Measurements from ENCODE around the gene XRCC2.
"Not testable (repeated sequence)": the region's sequence is repeated elsewhere in the genome, so short reads cannot be mapped to it uniquely, and the experiment has no call there.

- not testable (repeated sequence) for TF ChIP-seq RFX5 (IDR thresholded peaks at IDR 0.05; ENCODE audit: low read length); CTCF (IDR thresholded peaks at IDR 0.05); EZH2phosphoT487 (IDR thresholded peaks at IDR 0.05; ENCODE audit: borderline replicate concordance, low read depth); EP300 (IDR thresholded peaks at IDR 0.05; ENCODE audit: borderline replicate concordance in 1 of 2, low read depth in 1 of 2, low read length in 1 of 2); MAX (IDR thresholded peaks at IDR 0.05; ENCODE audit: low read depth); RAD21 (IDR thresholded peaks at IDR 0.05; ENCODE audit: low read length); USF1 (IDR thresholded peaks at IDR 0.05; ENCODE audit: borderline replicate concordance, low read depth); TCF12 (IDR thresholded peaks at IDR 0.05); SMC3 (IDR thresholded peaks at IDR 0.05; ENCODE audit: low read depth, low read length)
These were observed 47.2 kb downstream of the XRCC2 start for GRCh38 chr7:152628772-152629171.

All from SK-N-SH (cell line).